Upper lobe of left lung (tissue), 4 donors: ENCODE data around the gene ABLIM2.

Source experiments
- CTCF ChIP-seq, 6 experiments: fragments of 450-650 bp in 4 of 6; fragments of 200-600 bp in 2 of 6; sonication (generic) in 2 of 6; IDR thresholded peaks; one replicate each; pipeline ENCODE4 v1.5.1; 2016 to 2019; ENCODE audit warnings: antibody characterized with exemption in 6 of 6
- EP300 ChIP-seq, 4 donors: sonication (generic); formaldehyde crosslinking; IDR thresholded peaks; one replicate each; pipeline ENCODE4 v1.5.1; 2017; ENCODE audit warnings: antibody characterized with exemption in 4 of 4, control low read depth in 2 of 4
- POLR2A ChIP-seq, 4 donors: fragments of 450-650 bp; IDR thresholded peaks; one replicate each; pipeline ENCODE4 v1.5.1; 2016 to 2017; ENCODE audit warnings: antibody characterized with exemption in 4 of 4, mild to moderate bottlenecking in 2 of 4
- POLR2AphosphoS5 ChIP-seq, 2 donors: sonication (generic); formaldehyde crosslinking; IDR thresholded peaks; one replicate each; pipeline ENCODE4 v1.5.1; 2017; ENCODE audit warnings: antibody characterized with exemption in 2 of 2

DNA sequence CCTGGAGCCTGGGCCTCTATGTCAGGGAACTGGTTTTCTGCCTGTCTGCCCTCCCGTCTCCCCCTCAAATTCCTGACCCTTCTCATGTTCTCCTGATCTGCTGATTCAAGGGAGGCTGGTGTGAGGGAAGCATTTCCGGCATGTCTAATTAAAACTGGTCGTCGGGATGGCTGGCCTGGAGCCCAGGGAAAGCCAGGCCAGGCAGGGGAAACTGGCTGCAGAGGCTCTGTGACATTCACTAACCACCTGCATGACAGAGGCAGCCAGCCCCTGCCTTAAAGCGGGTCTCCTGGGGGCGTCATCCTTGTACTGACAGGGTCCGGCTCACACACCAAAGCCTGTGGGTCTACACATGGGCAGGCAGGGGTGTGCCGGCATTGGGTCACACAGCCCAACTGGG, 35.2 kb downstream of the ABLIM2 start:
- TF ChIP-seq CTCF (IDR thresholded peaks at IDR 0.05) (no peak), EP300 (IDR thresholded peaks at IDR 0.05) (no peak), POLR2A (IDR thresholded peaks at IDR 0.05) (no peak), POLR2AphosphoS5 (IDR thresholded peaks at IDR 0.05) (no peak)
